Esophagus squamous epithelium (tissue), 4 donors: ENCODE results near the gene ERC2.

Experiments used
- CTCF ChIP-seq, 6 experiments: fragments of 450-650 bp in 4 of 6; fragments of 200-600 bp in 2 of 6; sonication (generic) in 2 of 6; IDR thresholded peaks; one replicate each; pipeline ENCODE4 v1.5.1; 2016 to 2019; ENCODE audit warnings: antibody characterized with exemption in 6 of 6, mild to moderate bottlenecking in 4 of 6, moderate library complexity in 4 of 6
- POLR2A ChIP-seq, 4 donors: fragments of 450-650 bp; IDR thresholded peaks; one replicate each; pipeline ENCODE4 v1.6.1; 2017; ENCODE audit warnings: antibody characterized with exemption in 4 of 4, mild to moderate bottlenecking in 4 of 4, moderate library complexity in 3 of 4

DNA sequence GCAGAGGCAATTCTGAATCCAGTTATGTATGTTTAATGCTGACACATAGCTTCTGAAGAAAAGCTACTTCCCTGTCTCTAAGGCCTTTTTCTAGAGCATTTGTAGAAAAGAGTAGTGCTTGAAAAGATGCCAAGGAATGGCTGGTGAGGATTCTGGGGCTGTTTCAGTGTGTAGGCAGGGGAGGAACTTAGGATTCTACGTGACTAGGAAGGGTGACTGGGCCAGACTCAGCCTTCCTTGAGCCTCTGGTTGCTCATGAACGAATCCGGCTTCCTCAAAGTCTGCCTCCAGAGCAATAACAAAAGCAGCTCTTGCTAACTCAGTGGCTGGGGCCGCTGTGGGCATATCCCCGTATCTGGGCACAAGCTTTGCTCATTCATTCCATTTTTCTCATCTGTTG, 876.4 kb downstream of the ERC2 start:
- TF ChIP-seq CTCF (IDR thresholded peaks at IDR 0.05) = no peak
- TF ChIP-seq POLR2A (IDR thresholded peaks at IDR 0.05) = no peak
